Heart left ventricle (tissue), 16 donors: Measurements from ENCODE around the gene C6orf136. TPM values are rescaled to one million over a fixed set of nuclear protein-coding genes. Genes with fewer than 3 reads are reported as not detected.

Experiments
- ATAC-seq, 4 donors: fragments of 200-7000 bp; cut with Tn5 transposase; one replicate each; pipeline ENCODE4 v1.9.1; 2020 to 2022; ENCODE audit warnings: moderate library complexity in 4 of 4, mild to moderate bottlenecking in 3 of 4, moderate number of reproducible peaks in 1 of 4
- DNase-seq, 5 donors: peaks; one replicate each; pipeline ENCODE4 v3.0.0-alpha.2; 2020
- H3K27ac ChIP-seq, 12 donors: fragments of 200-600 bp; sonication (generic) in 4 of 12; one replicate each; pipeline versions ENCODE4 v1.5.0 to v1.8.0; 2016 to 2022; ENCODE audit warnings: mild to moderate bottlenecking in 2 of 12
- H3K27me3 ChIP-seq, 9 donors: fragments of 200-600 bp; sonication (generic) in 2 of 9; one replicate each; pipeline versions ENCODE4 v1.5.1 to v1.8.0; 2016 to 2022; ENCODE audit warnings: mild to moderate bottlenecking in 3 of 9
- H3K36me3 ChIP-seq, 9 donors: fragments of 200-600 bp; sonication (generic) in 2 of 9; one replicate each; pipeline versions ENCODE4 v1.5.0 to v1.8.0; 2018 to 2022; ENCODE audit warnings: mild to moderate bottlenecking in 2 of 9
- H3K4me1 ChIP-seq, 12 donors: fragments of 200-600 bp; sonication (generic) in 4 of 12; one replicate each; pipeline versions ENCODE4 v1.5.0 to v1.8.0; 2016 to 2022; ENCODE audit warnings: mild to moderate bottlenecking in 3 of 12
- H3K4me3 ChIP-seq, 12 donors: fragments of 200-600 bp; sonication (generic) in 4 of 12; one replicate each; pipeline versions ENCODE4 v1.5.0 to v1.8.0; 2017 to 2022; ENCODE audit warnings: mild to moderate bottlenecking in 9 of 12, moderate library complexity in 4 of 12
- H3K9me3 ChIP-seq, 12 donors: fragments of 200-600 bp; sonication (generic) in 4 of 12; one replicate each; pipeline versions ENCODE4 v1.5.0 to v1.8.0; 2016 to 2022; ENCODE audit warnings: mild to moderate bottlenecking in 1 of 12
- POLR2A ChIP-seq, 2 donors: fragments of 450-650 bp; IDR thresholded peaks; one replicate each; pipeline ENCODE4 v1.6.1; 2017; ENCODE audit warnings: antibody characterized with exemption in 2 of 2, mild to moderate bottlenecking in 2 of 2, moderate library complexity in 2 of 2
- WGBS, 4 donors: extraction: QIAGEN DNeasy Blood & Tissue Kit in 2 of 4; methylation state at CpG; one replicate each; pipeline versions ENCODE4 v1.1.5 to v1.1.7; 2013 to 2018; 5-methylcytosine and 5-hydroxymethylcytosine counted together
- intact Hi-C, 10 donors: fragments of 100-400 bp; cut with DNase I; formaldehyde crosslinking; loops; one replicate each; pipeline versions ENCODE4 v1.11.1 to v1.14.2; 2022
- polyA plus RNA-seq, 2 donors: library from polyadenylated mRNA; stranded (reverse); fragments of 200-250 nt; gene quantifications; one replicate each; pipeline ENCODE4 v1.2.3, GENCODE V29; 2013
- total RNA-seq, 9 donors: library from RNA; depleted of rRNA in 2 of 9; stranded (reverse); fragments of >200 nt in 2 of 9; fragmentation: NEBNext Ultra II Directional in 3 of 9; extraction: Animal tissue kit (Norgen Biotek cat#: 25700) in 3 of 9; gene quantifications; one replicate each; pipeline versions ENCODE4 v1.1.0 to v1.2.4, GENCODE V29; 2016 to 2023
- TF ChIP-seq, protein P1 (sequence below), 12 donors: fragments of 200-600 bp; sonication (generic) in 4 of 12; IDR thresholded peaks; one replicate each; pipeline versions ENCODE4 v1.5.0 to v1.8.0; 2018 to 2022; ENCODE audit warnings: antibody characterized with exemption in 12 of 12, mild to moderate bottlenecking in 5 of 12
- donor health status: ischemic (EF 13 %, LVEDD 7.1; RV severe dilation, severe dysfunction).
- donor health status: healthy with polysubstance abuse.
- donor health status: DM: no; HTN: yes; CAD: no.
- donor health status: DM: no; HTN: no; CAD: no.
- donor health status: ischemic (EF 25% LVEDD 6.9; RV normal size, moderate dysfunction).
- donor health status: ischemic (EF 25% LVEDD 5.7; RV mildly dilated, moderate dysfunction).
- donor health status: healthy.
- donor health status: DM: yes; HTN: yes; CAD: no.
- donor health status: ischemic (EF 35%, LVEDD 5.7; RV mildly dilated, moderate dysfunction).
- donor health status: nonischemic (EF 11% LVEDD 7.7; RV severe dilation, severe dysfunction).
- donor health status: DM: yes; HTN: yes; CAD: no.
- donor health status: PGD.
- donor health status: ischemic (EF 29% LVEDD 5.4; RV normal size, mild dysfunction).
- donor health status: nonischemic (EF 23%, LVEDD 6.1; RV moderate dilation, normal function).

Gene C6orf136
- total and polyA plus RNA-seq, 11 donors = 27.9 to 79.3 (median 47.4) TPM

DNA sequence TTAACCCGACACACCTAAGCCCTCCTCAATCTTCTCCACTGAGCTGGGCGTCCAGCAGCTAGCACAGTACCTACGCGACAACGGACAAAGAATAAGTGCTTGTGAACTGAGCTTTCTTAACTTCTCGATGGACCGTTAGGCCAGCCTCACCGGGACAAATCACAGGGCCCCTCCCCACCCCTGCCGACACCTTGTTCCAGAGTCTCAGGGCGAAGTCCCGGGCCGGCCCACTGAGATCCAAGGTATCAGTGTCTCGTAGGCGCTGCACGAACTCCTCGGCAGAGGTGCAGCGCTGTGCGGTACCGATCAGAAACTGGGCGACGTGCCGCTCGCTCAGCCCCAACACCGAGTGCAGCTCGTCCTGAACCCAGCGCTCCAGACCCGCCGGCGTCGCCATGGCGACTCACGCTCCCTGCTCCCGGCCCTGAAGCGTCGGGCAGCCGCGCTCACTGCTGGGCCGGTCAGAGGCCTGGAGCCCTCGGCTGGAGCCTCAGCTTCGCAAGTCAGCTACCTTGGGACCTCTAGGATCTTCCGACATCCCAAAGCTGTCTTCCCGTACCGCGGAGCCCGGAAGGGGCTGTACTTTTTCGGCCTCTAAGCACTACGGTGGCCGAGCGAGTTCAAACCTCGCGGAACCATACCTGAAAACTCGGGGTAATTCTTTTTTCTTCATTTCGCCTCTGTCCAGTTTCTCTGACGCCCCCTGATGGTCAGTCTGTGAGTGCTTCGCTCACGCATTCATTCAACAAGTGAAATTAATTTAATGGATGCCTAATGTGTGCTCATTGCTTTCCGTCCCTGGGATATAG lies 25.7 kb downstream of the C6orf136 start, which contains the start of gene DHX16:
Gene DHX16, minus strand, starts transcription at position 562 of the 809 bp plus-strand sequence. Its CDS starts 165 bp downstream, at position 397.
- ATAC-seq (peak; percentile 64 to 93 (median 91)), DNase-seq (peak; percentile 97 to 98 (median 97))
- Histone ChIP-seq H3K27me3 (no peaks in the 10 kb centered on the region), H3K27ac (peak within 1 kb of the TSS in 11 of 12 donors; percentile 66 to 85 (median 79)), H3K36me3 (peaks cover 0 to 57% (median 52%) of the 10 kb centered on the region in 9 donors), H3K9me3 (no peaks in the 10 kb centered on the region), H3K4me1 (peaks cover 0 to 24% (median 15%) of the 10 kb centered on the region in 12 donors), H3K4me3 (peak within 1 kb of the TSS; percentile 76 to 98 (median 94))
- 0 to 1% (median 0%) methylated on average over 37 to 57 of the region's 57 CpGs for WGBS, 4 donors
- TF ChIP-seq, protein P1, sequence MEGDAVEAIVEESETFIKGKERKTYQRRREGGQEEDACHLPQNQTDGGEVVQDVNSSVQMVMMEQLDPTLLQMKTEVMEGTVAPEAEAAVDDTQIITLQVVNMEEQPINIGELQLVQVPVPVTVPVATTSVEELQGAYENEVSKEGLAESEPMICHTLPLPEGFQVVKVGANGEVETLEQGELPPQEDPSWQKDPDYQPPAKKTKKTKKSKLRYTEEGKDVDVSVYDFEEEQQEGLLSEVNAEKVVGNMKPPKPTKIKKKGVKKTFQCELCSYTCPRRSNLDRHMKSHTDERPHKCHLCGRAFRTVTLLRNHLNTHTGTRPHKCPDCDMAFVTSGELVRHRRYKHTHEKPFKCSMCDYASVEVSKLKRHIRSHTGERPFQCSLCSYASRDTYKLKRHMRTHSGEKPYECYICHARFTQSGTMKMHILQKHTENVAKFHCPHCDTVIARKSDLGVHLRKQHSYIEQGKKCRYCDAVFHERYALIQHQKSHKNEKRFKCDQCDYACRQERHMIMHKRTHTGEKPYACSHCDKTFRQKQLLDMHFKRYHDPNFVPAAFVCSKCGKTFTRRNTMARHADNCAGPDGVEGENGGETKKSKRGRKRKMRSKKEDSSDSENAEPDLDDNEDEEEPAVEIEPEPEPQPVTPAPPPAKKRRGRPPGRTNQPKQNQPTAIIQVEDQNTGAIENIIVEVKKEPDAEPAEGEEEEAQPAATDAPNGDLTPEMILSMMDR (IDR thresholded peaks at IDR 0.05) = peak; percentile 77 to 97 (median 85)
- TF ChIP-seq POLR2A (IDR thresholded peaks at IDR 0.05) = peak in 1 of 2 donors; percentile 48
- intact Hi-C loops = loop anchor here in 9 of 10 donors (5.0 to 10.0 kb wide), 6 partner anchors 55 to 202 kb away; partner anchors contain the start of genes HLA-E (in 3 of the 9), MRPS18B (in 1 of the 9) and PPP1R10 (in 1 of the 9)

DNA sequence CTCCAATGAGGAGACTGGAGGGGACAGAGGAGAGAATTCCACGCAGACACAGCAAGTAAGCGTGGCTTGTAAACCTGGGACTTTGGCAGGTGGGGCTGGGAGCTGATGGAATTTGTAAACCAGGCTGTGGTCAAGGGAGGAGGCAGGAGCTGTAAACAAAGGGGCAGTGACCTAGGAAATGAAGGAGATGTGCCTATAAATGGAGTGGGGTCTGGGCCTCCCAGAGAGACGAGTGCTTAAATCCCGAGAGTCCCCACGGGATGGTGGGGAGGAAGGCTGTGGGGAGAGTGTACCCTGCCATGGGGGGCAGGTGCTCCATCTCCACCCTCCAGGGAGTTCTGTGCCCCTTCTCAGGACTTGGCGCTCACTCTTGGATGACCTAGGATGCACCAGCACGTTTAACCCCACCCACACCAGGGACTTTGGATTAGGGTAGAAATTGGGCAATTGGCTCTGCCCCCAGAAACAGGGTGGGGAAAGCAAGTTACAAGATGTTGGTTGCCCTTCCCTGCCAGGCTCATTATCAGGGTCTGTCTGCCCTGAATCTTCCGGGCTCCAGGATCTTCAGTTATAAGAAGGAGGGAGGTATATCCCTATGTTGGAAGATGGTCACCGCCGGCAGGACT lies 29.8 kb downstream of the C6orf136 start:
- Histone ChIP-seq H3K9me3 (no peaks in the 10 kb centered on the region), H3K27me3 (no peaks in the 10 kb centered on the region), H3K4me3 (no peak overlapping the region), H3K27ac (no peak overlapping the region), H3K36me3 (peaks cover 0 to 61% (median 43%) of the 10 kb centered on the region in 9 donors), H3K4me1 (peaks cover 3 to 51% (median 35%) of the 10 kb centered on the region in 12 donors)
- TF ChIP-seq, protein P1 (IDR thresholded peaks at IDR 0.05) = no peak
- TF ChIP-seq POLR2A (IDR thresholded peaks at IDR 0.05) = no peak
- ATAC-seq = no peak
- intact Hi-C loops = loop anchor here in 5 of 10 donors (5.0 to 10.0 kb wide), 4 partner anchors 132 to 206 kb away; partner anchors contain the start of genes HLA-E (in 3 of the 5) and DDR1 (in 1 of the 5)
- 83 to 88% (median 86%) methylated on average over 10 of the region's 10 CpGs for WGBS, 4 donors
- no peak for DNase-seq

- Histone ChIP-seq H3K27ac (peak overlapping the region in 5 of 12 donors; percentile 29 to 100 (median 56)), H3K27me3 (no peaks in the 10 kb centered on the region), H3K9me3 (no peaks in the 10 kb centered on the region), H3K4me1 (peaks cover 0 to 55% (median 44%) of the 10 kb centered on the region in 12 donors), H3K4me3 (peak overlapping the region in 7 of 12 donors; percentile 0 to 94 (median 18)), H3K36me3 (peaks cover 0 to 62% (median 43%) of the 10 kb centered on the region in 9 donors)
- peak; percentile 87 to 95 (median 89) for DNase-seq
- whole genome bisulfite sequencing, 4 donors = 11 to 23% (median 16%) methylated on average over 25 to 31 of the region's 31 CpGs
- no peak for TF ChIP-seq POLR2A (IDR thresholded peaks at IDR 0.05)
- TF ChIP-seq, protein P1 (IDR thresholded peaks at IDR 0.05) = peak; percentile 92 to 98 (median 96)
- intact Hi-C loops = loop anchor here (1.0 to 10.0 kb wide), 8 partner anchors 43 to 203 kb away; partner anchors contain the start of genes HLA-E (in 3 of the 10) and DDR1 (in 1 of the 10)
- ATAC-seq = peak; percentile 68 to 77 (median 73)
Measured at GRCh38 chr6:30678964-30679726, 32.2 kb downstream of the C6orf136 start.
